Mucosa of descending colon (tissue), 3 donors: ENCODE data around the gene DNASE1. TPM values are rescaled to one million over a fixed set of nuclear protein-coding genes. Genes with fewer than 3 reads are reported as not detected.
A peak's percentile ranks its signal among the peaks of the same experiment; 100 is the strongest.

ENCODE experiments used
- ATAC-seq: fragments of 200-7000 bp; cut with Tn5 transposase; one replicate; pipeline ENCODE4 v1.9.1; 2020; ENCODE audit warnings: mild to moderate bottlenecking, moderate library complexity
- DNase-seq, 3 donors: peaks; one replicate each; pipeline ENCODE4 v3.0.0-alpha.2; 2020
- H3K36me3 ChIP-seq: fragments of 200-600 bp; one replicate; pipeline ENCODE4 v1.8.0; 2021; ENCODE audit warnings: low read depth, mild to moderate bottlenecking
- H3K4me1 ChIP-seq: fragments of 200-600 bp; one replicate; pipeline ENCODE4 v1.8.0; 2021; ENCODE audit warnings: low read depth, mild to moderate bottlenecking
- H3K4me3 ChIP-seq: fragments of 200-600 bp; one replicate; pipeline ENCODE4 v1.8.0; 2021; ENCODE audit warnings: mild to moderate bottlenecking
- H3K9me3 ChIP-seq: fragments of 200-600 bp; one replicate; pipeline ENCODE4 v1.8.0; 2021; ENCODE audit warnings: mild to moderate bottlenecking
- CTCF ChIP-seq: fragments of 200-600 bp; IDR thresholded peaks from one replicate; pipeline ENCODE4 v1.8.0; 2022; ENCODE audit warnings: antibody characterized with exemption, mild to moderate bottlenecking
- intact Hi-C, 2 donors: fragments of 100-400 bp; cut with DNase I in 1 of 2; cut with micrococcal nuclease in 1 of 2; formaldehyde crosslinking; loops; one replicate each; pipeline versions ENCODE4 v1.11.0 to v1.11.1; 2022; cut with DNase I, micrococcal nuclease
- total RNA-seq, 3 donors: library from RNA; stranded (reverse); fragmentation: NEBNext Ultra II Directional in 2 of 3; extraction: Animal tissue kit (Norgen Biotek cat#: 25700) in 2 of 3; gene quantifications; one replicate each; pipeline versions ENCODE4 v1.2.1 to v1.2.4, GENCODE V29; 2021 to 2023
- donor health status: DM: no; HTN: no; CAD: no; lungs with moderate emphysema.
- donor health status: DM: no; HTN: no; CAD: no.
- donor health status: DM: no; HTN: yes; CAD: no.

The DNASE1 gene
- total RNA-seq, 3 donors from 2014 or later: 24.4 to 36.0 (median 27.0) TPM

GRCh38 chr16:3671424-3671823 lies 16.9 kb downstream of the DNASE1 start:
- H3K4me3 ChIP-seq: no peak overlapping the region
- intact Hi-C loops: loop anchor here in 1 of 2 donors (10.0 kb wide), 1 partner anchor 463 kb away; no protein-coding TSS in a partner anchor
- no peak for TF ChIP-seq CTCF
- H3K9me3 ChIP-seq: no peaks in the 10 kb centered on the region
- no peak for ATAC-seq
- no peaks in the 10 kb centered on the region for H3K4me1 ChIP-seq
- DNase-seq: peak in 1 of 3 donors; percentile 39
- no peaks in the 10 kb centered on the region for H3K36me3 ChIP-seq

GRCh38 chr16:3672571-3673041 lies 18.1 kb downstream of the DNASE1 start:
- H3K36me3 ChIP-seq: no peaks in the 10 kb centered on the region
- ATAC-seq: no peak
- intact Hi-C loops: loop anchor here in 1 of 2 donors (10.0 kb wide), 1 partner anchor 462 kb away; no protein-coding TSS in a partner anchor
- TF ChIP-seq CTCF: no peak
- H3K4me3 ChIP-seq: no peak overlapping the region
- no peaks in the 10 kb centered on the region for H3K4me1 ChIP-seq
- no peaks in the 10 kb centered on the region for H3K9me3 ChIP-seq
- DNase-seq: peak in 1 of 3 donors; percentile 42

GRCh38 chr16:3673201-3673600 lies 18.7 kb downstream of the DNASE1 start:
- Histone ChIP-seq H3K4me3 (no peak overlapping the region), H3K9me3 (no peaks in the 10 kb centered on the region), H3K4me1 (no peaks in the 10 kb centered on the region), H3K36me3 (no peaks in the 10 kb centered on the region)
- ATAC-seq (no peak), DNase-seq (peak in 1 of 3 donors; percentile 38)
- TF ChIP-seq CTCF: no peak
- intact Hi-C loops: loop anchor here in 1 of 2 donors (10.0 kb wide), 1 partner anchor 462 kb away; no protein-coding TSS in a partner anchor

- H3K4me1 ChIP-seq: no peaks in the 10 kb centered on the region
- TF ChIP-seq CTCF: no peak
- H3K36me3 ChIP-seq: no peaks in the 10 kb centered on the region
- intact Hi-C loops: loop anchor here in 1 of 2 donors (10.0 kb wide), 1 partner anchor 461 kb away; no protein-coding TSS in a partner anchor
- no peak overlapping the region for H3K4me3 ChIP-seq
- no peaks in the 10 kb centered on the region for H3K9me3 ChIP-seq
- ATAC-seq (no peak), DNase-seq (peak in 1 of 3 donors; percentile 21)
Observed at GRCh38 chr16:3673676-3674377, 19.3 kb downstream of the DNASE1 start.

GRCh38 chr16:3674513-3675295 lies 20.2 kb downstream of the DNASE1 start:
- H3K4me1 ChIP-seq: no peaks in the 10 kb centered on the region
- no peaks in the 10 kb centered on the region for H3K36me3 ChIP-seq
- intact Hi-C loops: loop anchor here in 1 of 2 donors (10.0 kb wide), 1 partner anchor 460 kb away; no protein-coding TSS in a partner anchor
- DNase-seq: peak in 1 of 3 donors; percentile 43
- no peak overlapping the region for H3K4me3 ChIP-seq
- H3K9me3 ChIP-seq: no peaks in the 10 kb centered on the region
- TF ChIP-seq CTCF: no peak
- no peak for ATAC-seq
